BE2C (cell line): ENCODE data around the gene UBE2D2.
A peak's percentile ranks its signal among the peaks of the same experiment; 100 is the strongest.

ENCODE experiments used
- DNase-seq: peaks from one replicate; pipeline ENCODE4 v3.0.0-alpha.2; 2020
- H3K27me3 ChIP-seq: fragments of 250-450 bp; sonication (Bioruptor Pico); 2 replicates; pipeline ENCODE4 v1.5.1; 2020; ENCODE audit warnings: mild to moderate bottlenecking
- H3K36me3 ChIP-seq: fragments of 250-450 bp; sonication (Bioruptor Pico); 2 replicates; pipeline ENCODE4 v1.5.1; 2020; ENCODE audit warnings: mild to moderate bottlenecking
- H3K4me1 ChIP-seq: fragments of 250-450 bp; sonication (Bioruptor Pico); 2 replicates; pipeline ENCODE4 v1.5.1; 2020
- H3K4me3 ChIP-seq: 2 replicates; pipeline ENCODE4 v1.5.1; 2011; ENCODE audit warnings: low read depth, low read length
- H3K9me3 ChIP-seq: fragments of 250-450 bp; sonication (Bioruptor Pico); 2 replicates; pipeline ENCODE4 v1.5.1; 2020
- TF ChIP-seq, protein P1 (sequence below): IDR thresholded peaks from 2 replicates; pipeline ENCODE4 v1.5.1; 2012; ENCODE audit warnings: mild to moderate bottlenecking, low read depth, low read length

Gene UBE2D2

DNA sequence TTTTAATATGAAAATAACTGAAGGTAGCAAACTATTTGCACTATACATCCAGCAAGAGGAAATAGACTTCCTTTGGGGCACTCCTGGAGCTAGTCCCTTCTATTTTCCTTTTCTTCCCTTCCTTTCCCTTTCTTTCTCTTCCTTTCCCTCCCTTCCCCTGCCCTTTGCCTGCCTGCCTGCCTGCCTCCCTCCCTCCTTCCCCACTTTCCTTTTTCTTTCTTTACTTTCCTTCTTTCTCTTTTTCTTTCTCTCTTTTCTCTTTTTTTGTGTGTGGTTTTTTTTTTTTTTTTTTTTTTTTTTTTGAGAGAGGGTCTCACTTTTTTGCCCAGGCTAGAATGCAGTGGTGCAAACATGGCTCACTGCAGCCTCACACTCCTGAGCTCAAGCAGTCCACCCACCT is 69.7 kb downstream of the UBE2D2 start:
- no peak overlapping the region for H3K4me3 ChIP-seq
- peaks cover 25% of the 10 kb centered on the region for H3K36me3 ChIP-seq
- DNase-seq, result no peak
- H3K27me3 ChIP-seq, result no peaks in the 10 kb centered on the region
- H3K9me3 ChIP-seq, result no peaks in the 10 kb centered on the region
- no peaks in the 10 kb centered on the region; the same call in 1 of the 2 replicates for H3K4me1 ChIP-seq
- TF ChIP-seq, protein P1, sequence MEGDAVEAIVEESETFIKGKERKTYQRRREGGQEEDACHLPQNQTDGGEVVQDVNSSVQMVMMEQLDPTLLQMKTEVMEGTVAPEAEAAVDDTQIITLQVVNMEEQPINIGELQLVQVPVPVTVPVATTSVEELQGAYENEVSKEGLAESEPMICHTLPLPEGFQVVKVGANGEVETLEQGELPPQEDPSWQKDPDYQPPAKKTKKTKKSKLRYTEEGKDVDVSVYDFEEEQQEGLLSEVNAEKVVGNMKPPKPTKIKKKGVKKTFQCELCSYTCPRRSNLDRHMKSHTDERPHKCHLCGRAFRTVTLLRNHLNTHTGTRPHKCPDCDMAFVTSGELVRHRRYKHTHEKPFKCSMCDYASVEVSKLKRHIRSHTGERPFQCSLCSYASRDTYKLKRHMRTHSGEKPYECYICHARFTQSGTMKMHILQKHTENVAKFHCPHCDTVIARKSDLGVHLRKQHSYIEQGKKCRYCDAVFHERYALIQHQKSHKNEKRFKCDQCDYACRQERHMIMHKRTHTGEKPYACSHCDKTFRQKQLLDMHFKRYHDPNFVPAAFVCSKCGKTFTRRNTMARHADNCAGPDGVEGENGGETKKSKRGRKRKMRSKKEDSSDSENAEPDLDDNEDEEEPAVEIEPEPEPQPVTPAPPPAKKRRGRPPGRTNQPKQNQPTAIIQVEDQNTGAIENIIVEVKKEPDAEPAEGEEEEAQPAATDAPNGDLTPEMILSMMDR, result no peak

DNA sequence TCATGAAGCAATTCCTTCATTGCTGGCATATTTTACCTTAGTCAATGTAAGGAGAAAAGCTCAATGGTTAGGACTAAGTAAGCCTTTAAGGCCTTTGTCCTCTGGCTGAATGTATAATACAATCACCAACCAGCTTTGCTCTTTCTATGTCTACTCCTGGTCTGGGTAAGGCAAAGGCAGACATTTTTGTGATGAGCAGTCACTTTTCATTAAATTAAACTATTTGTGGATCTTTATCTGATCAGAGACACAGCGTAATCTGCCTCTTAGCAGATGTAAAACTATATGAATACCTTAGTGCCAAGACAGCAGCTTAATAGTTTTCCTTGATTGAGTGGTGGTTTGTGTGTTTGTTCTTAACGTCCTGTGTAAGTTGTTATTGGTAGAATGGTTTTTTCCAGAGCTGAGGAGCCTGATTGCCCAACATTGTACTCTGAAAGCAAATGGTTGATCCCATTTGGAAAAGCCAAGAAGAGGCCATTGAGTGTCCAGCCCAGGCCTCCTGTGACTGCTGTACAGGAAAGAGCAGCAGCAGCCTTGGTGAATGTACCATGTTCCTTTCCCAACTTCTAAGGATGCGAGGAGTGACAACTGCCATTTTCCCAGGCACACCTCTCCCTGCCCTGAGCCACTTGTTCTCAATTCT is 70.5 kb downstream of the UBE2D2 start:
- TF ChIP-seq, protein P1, result no peak
- Histone ChIP-seq H3K4me1 (peaks cover 8% of the 10 kb centered on the region), H3K9me3 (no peaks in the 10 kb centered on the region), H3K36me3 (peaks cover 17% of the 10 kb centered on the region), H3K27me3 (no peaks in the 10 kb centered on the region), H3K4me3 (no peak overlapping the region)
- no peak for DNase-seq

DNA sequence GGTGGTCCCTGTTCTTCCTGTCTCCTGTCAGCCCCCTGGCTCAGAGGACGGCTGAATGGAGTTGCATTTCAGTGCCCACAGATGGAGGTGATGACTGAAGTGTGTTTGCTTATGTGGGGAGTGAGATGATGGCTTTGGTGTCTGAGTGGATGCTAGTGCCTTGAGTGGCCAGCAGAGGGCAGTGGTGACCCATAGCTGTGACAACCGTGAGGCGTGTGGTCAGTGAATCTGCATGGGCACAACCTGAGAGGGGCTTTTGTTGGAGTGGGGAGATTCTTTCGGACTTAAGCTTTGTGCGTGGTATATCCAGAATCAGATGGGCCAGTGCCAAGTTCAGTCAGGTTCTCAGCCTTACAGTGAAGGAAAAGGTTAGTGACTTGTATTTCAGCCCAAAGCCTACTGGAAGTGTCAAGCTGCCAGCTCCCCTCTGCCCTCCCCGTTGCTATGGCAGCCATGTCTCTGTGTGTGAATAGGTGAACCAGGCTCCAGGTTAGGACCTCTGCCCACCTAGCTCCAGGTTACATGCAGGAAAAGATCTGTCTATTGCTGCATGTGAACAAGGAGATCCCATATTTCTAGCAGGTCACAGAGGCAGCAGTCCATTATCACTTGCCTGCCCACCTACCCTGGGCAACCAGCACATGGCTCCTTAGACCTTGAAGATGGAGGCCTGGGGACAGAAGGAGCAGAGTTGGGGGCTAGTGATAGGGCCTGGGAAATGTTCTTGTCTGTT is 72.3 kb downstream of the UBE2D2 start:
- TF ChIP-seq, protein P1, result peak; percentile 100
- no peaks in the 10 kb centered on the region for H3K27me3 ChIP-seq
- peak; percentile 74 for DNase-seq
- peaks cover 16% of the 10 kb centered on the region for H3K4me1 ChIP-seq
- peaks cover 6% of the 10 kb centered on the region; the same call in 1 of the 2 replicates for H3K36me3 ChIP-seq
- H3K4me3 ChIP-seq, result no peak overlapping the region
- no peaks in the 10 kb centered on the region for H3K9me3 ChIP-seq

DNA sequence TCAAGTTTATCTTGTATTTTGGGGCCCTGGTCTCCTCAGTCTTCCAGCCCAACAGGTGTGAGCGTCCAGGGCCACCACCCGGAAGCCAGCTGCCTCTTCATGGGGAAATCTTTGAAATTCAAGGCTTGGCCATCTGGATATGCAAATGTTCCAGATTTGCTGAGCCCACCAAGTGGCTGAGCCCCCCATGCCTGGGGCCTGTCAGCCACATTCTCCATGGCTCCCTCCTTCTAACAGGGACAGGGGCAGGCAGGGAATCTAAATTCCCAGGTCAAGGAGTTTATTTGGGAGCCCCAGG is 72.8 kb downstream of the UBE2D2 start:
- no peaks in the 10 kb centered on the region for H3K9me3 ChIP-seq
- no peak for DNase-seq
- peaks cover 22% of the 10 kb centered on the region for H3K4me1 ChIP-seq
- no peaks in the 10 kb centered on the region for H3K27me3 ChIP-seq
- no peak overlapping the region for H3K4me3 ChIP-seq
- TF ChIP-seq, protein P1, result no peak
- H3K36me3 ChIP-seq, result peaks cover 4% of the 10 kb centered on the region; the same call in 1 of the 2 replicates

DNA sequence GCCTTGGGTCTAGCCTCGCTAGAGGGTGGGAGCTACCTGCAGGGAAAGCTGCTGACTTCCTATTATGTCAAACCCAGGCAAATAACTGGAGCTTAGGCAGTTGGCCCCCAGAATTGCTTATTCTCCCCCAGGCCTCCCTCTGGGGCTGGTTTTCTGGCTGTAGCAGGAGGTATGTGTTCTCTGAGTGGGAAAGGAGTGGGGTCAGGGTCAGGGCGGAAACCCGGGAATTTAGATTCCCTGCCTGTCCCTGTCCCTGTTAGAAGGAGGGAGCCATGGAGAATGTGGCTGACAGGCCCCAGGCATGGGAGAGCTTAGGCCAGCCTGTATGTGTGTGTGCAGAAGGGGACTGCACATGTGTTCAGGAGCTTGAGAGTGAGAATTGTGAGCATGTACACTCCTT is 73.4 kb downstream of the UBE2D2 start:
- H3K4me3 ChIP-seq, result no peak overlapping the region
- H3K9me3 ChIP-seq, result no peaks in the 10 kb centered on the region
- TF ChIP-seq, protein P1, result no peak
- no peak for DNase-seq
- H3K36me3 ChIP-seq, result no peaks in the 10 kb centered on the region; the same call in 1 of the 2 replicates
- no peaks in the 10 kb centered on the region for H3K27me3 ChIP-seq
- peaks cover 27% of the 10 kb centered on the region for H3K4me1 ChIP-seq

DNA sequence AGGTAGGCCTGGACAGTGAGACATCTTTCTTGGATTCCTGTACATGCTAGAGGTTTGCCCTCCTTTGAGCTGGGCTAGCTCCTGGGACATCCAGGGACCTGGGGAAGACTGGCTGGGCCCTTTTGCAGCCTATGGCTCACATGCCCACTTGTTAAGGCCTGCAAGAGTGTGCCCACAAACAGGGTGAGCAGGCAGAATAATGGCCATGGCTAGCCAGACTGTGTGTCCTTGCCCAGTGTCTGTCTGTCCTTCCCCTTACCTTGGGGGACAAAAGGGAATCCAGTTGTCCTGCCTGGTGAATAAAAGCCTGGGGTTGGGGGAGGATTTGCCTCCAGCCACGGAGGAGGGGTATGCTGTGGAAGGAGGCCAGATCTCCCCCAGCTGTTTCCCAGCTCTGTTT is 74.1 kb downstream of the UBE2D2 start:
- no peaks in the 10 kb centered on the region for H3K27me3 ChIP-seq
- DNase-seq, result no peak
- H3K4me1 ChIP-seq, result peaks cover 30% of the 10 kb centered on the region
- TF ChIP-seq, protein P1, result no peak
- no peaks in the 10 kb centered on the region for H3K9me3 ChIP-seq
- H3K36me3 ChIP-seq, result no peaks in the 10 kb centered on the region
- H3K4me3 ChIP-seq, result no peak overlapping the region
